Neural progenitor cell (in vitro differentiated cells): ENCODE measurements around the gene AFF2. TPM values are rescaled to one million over a fixed set of nuclear protein-coding genes. Genes with fewer than 3 reads are reported as not detected.

ENCODE experiments used
- DNase-seq: peaks from one replicate; pipeline ENCODE4 v3.0.0-alpha.2; 2016; ENCODE audit warnings: low spot score
- H2AFZ ChIP-seq: fragments of 200-600 bp; sonication (generic); replicated peaks from 2 replicates; pipeline ENCODE4 v1.6.1; 2016; ENCODE audit warnings: antibody characterized with exemption
- H3F3A ChIP-seq: fragments of 200-600 bp; sonication (generic); 2 replicates; pipeline ENCODE4 v1.6.1; 2016; ENCODE audit warnings: antibody characterized with exemption, low read depth
- H3K27ac ChIP-seq: fragments of 200-600 bp; sonication (generic); 2 replicates; pipeline ENCODE4 v1.5.1; 2016; ENCODE audit warnings: mild to moderate bottlenecking
- H3K27me3 ChIP-seq: fragments of 200-600 bp; sonication (generic); 2 replicates; pipeline ENCODE4 v1.6.1; 2016; ENCODE audit warnings: mild to moderate bottlenecking, moderate library complexity
- H3K36me3 ChIP-seq: fragments of 200-600 bp; sonication (generic); 2 replicates; pipeline ENCODE4 v1.5.1; 2016
- H3K4me1 ChIP-seq: fragments of 200-600 bp; sonication (generic); 2 replicates; pipeline ENCODE4 v1.6.1; 2016; ENCODE audit warnings: mixed run types
- H3K4me2 ChIP-seq: fragments of 200-600 bp; sonication (generic); 2 replicates; pipeline ENCODE4 v1.6.1; 2016
- H3K4me3 ChIP-seq: fragments of 200-600 bp; sonication (generic); 2 replicates; pipeline ENCODE4 v1.5.1; 2016
- H3K79me2 ChIP-seq: fragments of 200-600 bp; sonication (generic); 2 replicates; pipeline ENCODE4 v1.6.1; 2016; ENCODE audit warnings: low read depth
- H3K9ac ChIP-seq: fragments of 200-600 bp; sonication (generic); 2 replicates; pipeline ENCODE4 v1.6.1; 2016
- H3K9me3 ChIP-seq: fragments of 200-600 bp; sonication (generic); 2 replicates; pipeline ENCODE4 v1.5.1; 2016; ENCODE audit warnings: low read depth
- H4K20me1 ChIP-seq: fragments of 200-600 bp; sonication (generic); 2 replicates; pipeline ENCODE4 v1.6.1; 2016; ENCODE audit warnings: low read depth
- H3K27ac Mint-ChIP-seq: 3 replicates; pipeline ENCODE4 v1.8.0; 2021; ENCODE audit warnings: mixed read lengths
- H3K27me3 Mint-ChIP-seq: 2 replicates; pipeline ENCODE4 v1.8.0; 2022; ENCODE audit warnings: low read depth, mild to moderate bottlenecking, inconsistent platforms, moderate library complexity, mixed read lengths; ENCODE audit not compliant: insufficient read depth
- H3K36me3 Mint-ChIP-seq: 3 replicates; pipeline ENCODE4 v1.8.0; 2021; ENCODE audit warnings: mixed read lengths
- H3K4me1 Mint-ChIP-seq: 3 replicates; pipeline ENCODE4 v1.8.0; 2021; ENCODE audit warnings: mixed read lengths
- H3K4me3 Mint-ChIP-seq: 3 replicates; pipeline ENCODE4 v1.8.0; 2021; ENCODE audit warnings: mild to moderate bottlenecking, moderate library complexity, mixed read lengths
- H3K9me3 Mint-ChIP-seq: 3 replicates; pipeline ENCODE4 v1.8.0; 2020; ENCODE audit warnings: mixed read lengths
- CTCF ChIP-seq: fragments of 200-600 bp; sonication (generic); IDR thresholded peaks from 2 replicates; pipeline ENCODE4 v1.5.1; 2017; ENCODE audit warnings: antibody characterized with exemption, mild to moderate bottlenecking
- EZH2 ChIP-seq: fragments of 200-600 bp; sonication (generic); IDR thresholded peaks from 2 replicates; pipeline ENCODE4 v1.6.1; 2017; ENCODE audit warnings: antibody characterized with exemption, mild to moderate bottlenecking, moderate library complexity
- EZH2phosphoT487 ChIP-seq: fragments of 200-600 bp; sonication (generic); IDR thresholded peaks from 2 replicates; pipeline ENCODE4 v1.6.1; 2017; ENCODE audit warnings: antibody characterized with exemption
- total RNA-seq: library from RNA; depleted of rRNA; stranded (reverse); fragments of >200 nt; gene quantifications from 2 replicates; pipeline ENCODE4 v1.2.3, GENCODE V29; 2015; ENCODE audit warnings: low replicate concordance

Gene AFF2
- total RNA-seq, 1 donor from 2014 or later: 13.5 TPM

GRCh38 chrX:149032449-149032848, 532.0 kb downstream of the AFF2 start:
- Mint-ChIP-seq H3K4me1 (no peaks in the 10 kb centered on the region), H3K4me3 (no peak overlapping the region), H3K9me3 (no peaks in the 10 kb centered on the region), H3K27me3 (no peaks in the 10 kb centered on the region), H3K27ac (no peak overlapping the region), H3K36me3 (no peaks in the 10 kb centered on the region)
- no peaks in the 10 kb centered on the region for H3K9me3 ChIP-seq
- no peaks in the 10 kb centered on the region for H3K79me2 ChIP-seq
- TF ChIP-seq EZH2: no peak
- TF ChIP-seq CTCF: no peak
- TF ChIP-seq EZH2phosphoT487: no peak
- no peaks in the 10 kb centered on the region for H3K36me3 ChIP-seq
- no peak overlapping the region for H3K4me2 ChIP-seq
- DNase-seq: no peak
- H3K9ac ChIP-seq: no peak overlapping the region
- H3K27me3 ChIP-seq: no peaks in the 10 kb centered on the region
- H3K4me1 ChIP-seq: no peaks in the 10 kb centered on the region
- H2AFZ ChIP-seq: no peak overlapping the region
- no peaks in the 10 kb centered on the region for H3F3A ChIP-seq
- H3K27ac ChIP-seq: no peak overlapping the region
- no peaks in the 10 kb centered on the region for H4K20me1 ChIP-seq
- no peak overlapping the region for H3K4me3 ChIP-seq

- Histone ChIP-seq H4K20me1 (no peaks in the 10 kb centered on the region), H3K27ac (no peak overlapping the region), H2AFZ (no peak overlapping the region), H3K36me3 (no peaks in the 10 kb centered on the region), H3K79me2 (no peaks in the 10 kb centered on the region), H3K27me3 (no peaks in the 10 kb centered on the region), H3K9ac (no peak overlapping the region), H3K4me3 (no peak overlapping the region), H3F3A (no peaks in the 10 kb centered on the region), H3K4me1 (no peaks in the 10 kb centered on the region), H3K9me3 (no peaks in the 10 kb centered on the region), H3K4me2 (no peak overlapping the region)
- DNase-seq: no peak
- no peaks in the 10 kb centered on the region for H3K9me3 Mint-ChIP-seq
- no peaks in the 10 kb centered on the region for H3K36me3 Mint-ChIP-seq
- H3K27me3 Mint-ChIP-seq: no peaks in the 10 kb centered on the region
- H3K4me3 Mint-ChIP-seq: no peak overlapping the region
- H3K4me1 Mint-ChIP-seq: no peaks in the 10 kb centered on the region
- no peak for TF ChIP-seq CTCF
- TF ChIP-seq EZH2phosphoT487: no peak
- no peak for TF ChIP-seq EZH2
- no peak overlapping the region for H3K27ac Mint-ChIP-seq
Measured at GRCh38 chrX:149036086-149036485, 535.7 kb downstream of the AFF2 start.

GRCh38 chrX:149037281-149037870, 537.0 kb downstream of the AFF2 start:
- H3K4me2 ChIP-seq: no peak overlapping the region
- no peak overlapping the region for H3K27ac ChIP-seq
- no peaks in the 10 kb centered on the region for H3K79me2 ChIP-seq
- H4K20me1 ChIP-seq: no peaks in the 10 kb centered on the region
- no peaks in the 10 kb centered on the region for H3K27me3 Mint-ChIP-seq
- no peaks in the 10 kb centered on the region for H3F3A ChIP-seq
- TF ChIP-seq EZH2phosphoT487: no peak
- no peak for TF ChIP-seq CTCF
- no peak for TF ChIP-seq EZH2
- no peaks in the 10 kb centered on the region for H3K9me3 Mint-ChIP-seq
- H3K27ac Mint-ChIP-seq: no peak overlapping the region
- no peak overlapping the region for H3K4me3 ChIP-seq
- no peaks in the 10 kb centered on the region for H3K4me1 Mint-ChIP-seq
- no peak for DNase-seq
- no peak overlapping the region for H2AFZ ChIP-seq
- H3K9me3 ChIP-seq: no peaks in the 10 kb centered on the region
- no peaks in the 10 kb centered on the region for H3K27me3 ChIP-seq
- H3K4me1 ChIP-seq: no peaks in the 10 kb centered on the region
- no peaks in the 10 kb centered on the region for H3K36me3 Mint-ChIP-seq
- no peak overlapping the region for H3K4me3 Mint-ChIP-seq
- no peaks in the 10 kb centered on the region for H3K36me3 ChIP-seq
- no peak overlapping the region for H3K9ac ChIP-seq
